ENCODE measurements around the gene SH3D19.

DNA sequence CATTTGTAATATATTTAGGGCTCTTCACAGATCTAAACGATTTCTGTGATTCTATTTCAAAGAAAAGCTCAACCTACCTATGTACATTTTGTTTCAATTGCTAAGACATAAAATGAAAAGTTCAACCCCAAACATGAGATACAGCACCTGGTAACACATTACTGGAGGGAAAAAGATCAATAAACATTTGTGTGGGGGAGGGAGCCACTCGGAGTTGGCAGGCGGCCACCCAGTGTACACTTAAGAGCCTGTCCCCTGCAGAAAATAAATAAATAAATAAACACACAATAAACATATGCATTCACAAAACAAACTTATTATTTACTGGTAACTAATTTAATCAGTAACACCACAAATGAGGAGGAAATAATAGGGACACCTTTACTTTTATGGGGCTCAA, 29.2 kb downstream of the SH3D19 start:
- no peak for TF ChIP-seq FOXM1 (IDR thresholded peaks at IDR 0.05; ENCODE audit: borderline replicate concordance, low read depth)
- TF ChIP-seq EGR1 (IDR thresholded peaks at IDR 0.05), result no peak
- no peak for TF ChIP-seq TAF1 (IDR thresholded peaks at IDR 0.05; ENCODE audit: low read depth)
- no peak for TF ChIP-seq EP300 (IDR thresholded peaks at IDR 0.05; ENCODE audit: borderline replicate concordance)
- TF ChIP-seq REST (IDR thresholded peaks at IDR 0.05; ENCODE audit: low read depth), result no peak

Measured in Ishikawa (cell line).